Measurements from ENCODE around the gene USP35. TPM values are rescaled to one million over a fixed set of nuclear protein-coding genes. Genes with fewer than 3 reads are reported as not detected.
A peak's percentile ranks its signal among the peaks of the same experiment; 100 is the strongest.

USP35 gene
- total and polyA plus RNA-seq, 4 donors = 4.9 to 9.6 (median 5.6) TPM

- H3K27me3 ChIP-seq (ENCODE audit: control insufficient read depth in 3 of 3, insufficient read depth in 3 of 3, low read length in 2 of 3) = no peaks in the 10 kb centered on the region
- DNase-seq (peak in 2 of 3 donors; percentile 43 to 50), ATAC-seq (ENCODE audit: insufficient read depth, low FRiP score) (no peak)
- no peaks in the 10 kb centered on the region for H3K9me3 ChIP-seq (ENCODE audit: control insufficient read depth in 4 of 4, insufficient read depth in 3 of 4, low read length in 3 of 4)
- no peak overlapping the region for H3K9ac ChIP-seq (ENCODE audit: insufficient read depth in 1 of 2, low read length in 2 of 2)
- TF ChIP-seq, protein P1, sequence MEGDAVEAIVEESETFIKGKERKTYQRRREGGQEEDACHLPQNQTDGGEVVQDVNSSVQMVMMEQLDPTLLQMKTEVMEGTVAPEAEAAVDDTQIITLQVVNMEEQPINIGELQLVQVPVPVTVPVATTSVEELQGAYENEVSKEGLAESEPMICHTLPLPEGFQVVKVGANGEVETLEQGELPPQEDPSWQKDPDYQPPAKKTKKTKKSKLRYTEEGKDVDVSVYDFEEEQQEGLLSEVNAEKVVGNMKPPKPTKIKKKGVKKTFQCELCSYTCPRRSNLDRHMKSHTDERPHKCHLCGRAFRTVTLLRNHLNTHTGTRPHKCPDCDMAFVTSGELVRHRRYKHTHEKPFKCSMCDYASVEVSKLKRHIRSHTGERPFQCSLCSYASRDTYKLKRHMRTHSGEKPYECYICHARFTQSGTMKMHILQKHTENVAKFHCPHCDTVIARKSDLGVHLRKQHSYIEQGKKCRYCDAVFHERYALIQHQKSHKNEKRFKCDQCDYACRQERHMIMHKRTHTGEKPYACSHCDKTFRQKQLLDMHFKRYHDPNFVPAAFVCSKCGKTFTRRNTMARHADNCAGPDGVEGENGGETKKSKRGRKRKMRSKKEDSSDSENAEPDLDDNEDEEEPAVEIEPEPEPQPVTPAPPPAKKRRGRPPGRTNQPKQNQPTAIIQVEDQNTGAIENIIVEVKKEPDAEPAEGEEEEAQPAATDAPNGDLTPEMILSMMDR (IDR thresholded peaks at IDR 0.05; ENCODE audit: control extremely low read depth, extremely low read depth) = no peak
- no peak overlapping the region for H3K27ac ChIP-seq (ENCODE audit: low read depth in 1 of 2, low read length in 1 of 2)
- no peaks in the 10 kb centered on the region for H3K4me1 ChIP-seq (ENCODE audit: control insufficient read depth in 5 of 5, insufficient read depth in 5 of 5, low read length in 5 of 5)
- 11 to 19% methylated on average over 1 of the region's 1 CpG for WGBS, 2 donors
- no peaks in the 10 kb centered on the region for H3K36me3 ChIP-seq (ENCODE audit: control insufficient read depth in 4 of 4, insufficient read depth in 4 of 4, low read length in 4 of 4)
- no peak overlapping the region for H3K4me3 ChIP-seq
Measured at GRCh38 chr11:78149646-78150045, 39.1 kb upstream of the USP35 start.

DNA sequence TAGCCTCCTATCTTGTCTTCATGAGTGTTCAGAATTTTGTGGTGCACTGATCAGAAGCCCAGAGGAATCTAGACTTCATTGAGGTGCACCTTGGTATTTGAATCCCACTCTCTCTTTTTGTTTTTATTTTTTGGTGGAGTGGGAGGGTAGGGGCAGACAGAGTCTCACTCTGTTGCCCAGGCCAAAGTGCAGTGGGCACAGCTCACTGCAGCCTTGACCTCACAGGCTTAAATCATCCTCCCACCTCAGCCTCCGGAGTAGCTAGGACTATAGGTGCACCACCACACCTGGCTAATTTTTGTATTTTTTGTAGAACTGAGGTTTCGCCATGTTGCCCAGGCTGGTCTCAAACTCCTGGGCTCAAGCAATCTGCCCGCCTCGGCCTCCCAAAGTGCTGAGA, 38.4 kb upstream of the USP35 start:
- H3K27me3 ChIP-seq (ENCODE audit: control insufficient read depth in 3 of 3, insufficient read depth in 3 of 3, low read length in 2 of 3) = no peaks in the 10 kb centered on the region
- TF ChIP-seq, protein P1 (IDR thresholded peaks at IDR 0.05; ENCODE audit: control extremely low read depth, extremely low read depth) = no peak
- H3K27ac ChIP-seq (ENCODE audit: low read depth in 1 of 2, low read length in 1 of 2) = no peak overlapping the region
- no peaks in the 10 kb centered on the region for H3K36me3 ChIP-seq (ENCODE audit: control insufficient read depth in 4 of 4, insufficient read depth in 4 of 4, low read length in 4 of 4)
- no peak for ATAC-seq (ENCODE audit: insufficient read depth, low FRiP score)
- DNase-seq = no peak
- 92 to 96% methylated on average over 4 of the region's 4 CpGs for WGBS, 2 donors
- H3K9me3 ChIP-seq (ENCODE audit: control insufficient read depth in 4 of 4, insufficient read depth in 3 of 4, low read length in 3 of 4) = no peaks in the 10 kb centered on the region
- H3K4me3 ChIP-seq = no peak overlapping the region
- no peaks in the 10 kb centered on the region for H3K4me1 ChIP-seq (ENCODE audit: control insufficient read depth in 5 of 5, insufficient read depth in 5 of 5, low read length in 5 of 5)
- H3K9ac ChIP-seq (ENCODE audit: insufficient read depth in 1 of 2, low read length in 2 of 2) = no peak overlapping the region

DNA sequence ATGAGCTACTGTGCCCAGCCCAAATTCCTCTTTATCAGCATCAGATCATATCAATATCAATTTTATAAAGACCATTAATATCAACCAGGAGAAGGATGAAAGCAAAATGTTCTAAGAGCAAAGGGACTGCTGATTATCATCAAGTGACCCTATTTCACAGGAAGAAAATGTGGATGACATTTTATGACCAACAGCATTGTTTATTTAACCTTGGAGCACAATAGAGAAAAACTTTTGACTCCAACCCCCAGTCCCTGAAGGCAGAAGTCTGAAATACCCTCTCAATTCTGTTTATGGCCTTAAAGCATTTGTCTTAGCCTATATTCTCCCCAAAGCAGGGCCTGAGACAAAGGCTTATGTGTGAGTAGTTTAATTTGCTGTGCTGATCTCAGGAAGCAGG, 38.0 kb upstream of the USP35 start:
- no peak overlapping the region for H3K4me3 ChIP-seq
- ATAC-seq (ENCODE audit: insufficient read depth, low FRiP score) = no peak

GRCh38 chr11:78151804-78152203, 36.9 kb upstream of the USP35 start:
- H3K9ac ChIP-seq (ENCODE audit: insufficient read depth in 1 of 2, low read length in 2 of 2) = no peak overlapping the region
- H3K4me1 ChIP-seq (ENCODE audit: control insufficient read depth in 5 of 5, insufficient read depth in 5 of 5, low read length in 5 of 5) = no peaks in the 10 kb centered on the region
- H3K4me3 ChIP-seq = no peak overlapping the region
- ATAC-seq (ENCODE audit: insufficient read depth, low FRiP score) = no peak
- no peaks in the 10 kb centered on the region for H3K36me3 ChIP-seq (ENCODE audit: control insufficient read depth in 4 of 4, insufficient read depth in 4 of 4, low read length in 4 of 4)
- H3K9me3 ChIP-seq (ENCODE audit: control insufficient read depth in 4 of 4, insufficient read depth in 3 of 4, low read length in 3 of 4) = no peaks in the 10 kb centered on the region
- H3K27me3 ChIP-seq (ENCODE audit: control insufficient read depth in 3 of 3, insufficient read depth in 3 of 3, low read length in 2 of 3) = no peaks in the 10 kb centered on the region
- no peak overlapping the region for H3K27ac ChIP-seq (ENCODE audit: low read depth in 1 of 2, low read length in 1 of 2)
- TF ChIP-seq, protein P1 (IDR thresholded peaks at IDR 0.05; ENCODE audit: control extremely low read depth, extremely low read depth) = no peak
- DNase-seq = no peak

More for the DNA sequence above, 38.0 kb upstream of the USP35 start:
- no peaks in the 10 kb centered on the region for H3K27me3 ChIP-seq (ENCODE audit: control insufficient read depth in 3 of 3, insufficient read depth in 3 of 3, low read length in 2 of 3)
- no peaks in the 10 kb centered on the region for H3K36me3 ChIP-seq (ENCODE audit: control insufficient read depth in 4 of 4, insufficient read depth in 4 of 4, low read length in 4 of 4)
- no peak overlapping the region for H3K9ac ChIP-seq (ENCODE audit: insufficient read depth in 1 of 2, low read length in 2 of 2)
- H3K4me1 ChIP-seq (ENCODE audit: control insufficient read depth in 5 of 5, insufficient read depth in 5 of 5, low read length in 5 of 5) = no peaks in the 10 kb centered on the region
- no peak overlapping the region for H3K27ac ChIP-seq (ENCODE audit: low read depth in 1 of 2, low read length in 1 of 2)
- no peaks in the 10 kb centered on the region for H3K9me3 ChIP-seq (ENCODE audit: control insufficient read depth in 4 of 4, insufficient read depth in 3 of 4, low read length in 3 of 4)
- no peak for DNase-seq
- TF ChIP-seq, protein P1 (IDR thresholded peaks at IDR 0.05; ENCODE audit: control extremely low read depth, extremely low read depth) = no peak

All from lung (tissue), 12 donors.